22Rv1 (cell line): Measurements from ENCODE around the gene VSIR.

Source experiments
- H3K27ac ChIP-seq: fragments of 450-650 bp; 2 replicates; pipeline ENCODE4 v1.5.1; 2017
- CTCF ChIP-seq: fragments of 450-650 bp; IDR thresholded peaks from 2 replicates; pipeline ENCODE4 v1.5.1; 2017; ENCODE audit warnings: mild to moderate bottlenecking
- ZFX ChIP-seq: fragments of 450-650 bp; IDR thresholded peaks from 2 replicates; pipeline ENCODE4 v1.6.1; 2017; ENCODE audit warnings: antibody characterized with exemption, borderline replicate concordance

VSIR gene

GRCh38 chr10:71799112-71799511 is 25.8 kb upstream of the VSIR start:
- H3K27ac ChIP-seq: no peak overlapping the region
- no peak for TF ChIP-seq CTCF
- no peak for TF ChIP-seq ZFX

GRCh38 chr10:71798308-71798624 is 24.9 kb upstream of the VSIR start:
- no peak overlapping the region for H3K27ac ChIP-seq
- no peak for TF ChIP-seq CTCF
- no peak for TF ChIP-seq ZFX

- H3K27ac ChIP-seq: no peak overlapping the region
- TF ChIP-seq CTCF (no peak), ZFX (no peak)
Measured at GRCh38 chr10:71797533-71798307, 24.4 kb upstream of the VSIR start.

GRCh38 chr10:71796749-71797405 is 23.6 kb upstream of the VSIR start:
- no peak overlapping the region for H3K27ac ChIP-seq
- TF ChIP-seq ZFX (no peak), CTCF (no peak)

- TF ChIP-seq ZFX (no peak), CTCF (no peak)
- H3K27ac ChIP-seq: no peak overlapping the region
Measured at GRCh38 chr10:71795248-71795647, 21.9 kb upstream of the VSIR start.

- no peak overlapping the region for H3K27ac ChIP-seq
Measured at GRCh38 chr10:71790749-71791440, 17.6 kb upstream of the VSIR start.

More at GRCh38 chr10:71790749-71791440, 17.6 kb upstream of the VSIR start:
- no peak for TF ChIP-seq ZFX
- no peak for TF ChIP-seq CTCF
